ENCODE results near the gene RRP15. TPM values are rescaled to one million over a fixed set of nuclear protein-coding genes. Genes with fewer than 3 reads are reported as not detected.

The RRP15 gene
- total and polyA plus RNA-seq, 2 experiments from 2014 or later = 5.4 to 25.5 TPM

DNA sequence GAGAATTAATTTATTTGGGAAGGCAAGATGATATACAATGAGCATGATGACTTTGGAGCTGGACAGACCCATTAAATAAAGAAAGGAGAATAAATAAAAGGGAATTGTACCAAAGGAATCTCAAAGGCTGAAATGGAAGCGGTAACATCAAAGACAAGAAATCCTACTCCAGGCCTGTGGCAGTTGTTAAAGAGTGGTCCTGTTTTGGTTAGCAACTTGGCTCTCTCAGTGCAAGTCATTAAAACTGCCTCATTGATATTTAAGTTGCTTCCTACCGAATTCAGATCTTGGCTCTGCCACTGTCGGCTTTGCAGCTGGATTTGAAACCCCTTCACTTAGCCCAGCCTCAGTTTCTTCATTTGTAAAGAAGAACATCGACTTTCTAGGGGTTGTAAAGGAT lies 70.2 kb downstream of the RRP15 start:
- H4K20me1 ChIP-seq (ENCODE audit: insufficient read depth) = no peaks in the 10 kb centered on the region
- no peaks in the 10 kb centered on the region for H3K9me2 ChIP-seq (ENCODE audit: insufficient read depth)
- no peaks in the 10 kb centered on the region for H3K79me2 ChIP-seq (ENCODE audit: insufficient read depth)
- no peak for DNase-seq
- H3K4me2 ChIP-seq (ENCODE audit: unreplicated experiment) = no peak overlapping the region
- in situ Hi-C loops (cut with MboI) = no loop called here
- H2AFZ ChIP-seq = no peak overlapping the region
- 63 to 70% methylated on average over 4 of the region's 4 CpGs for WGBS, 2 experiments (ENCODE audit: low coverage in 1 of 2, low lambda C conversion rate in 2 of 2, missing lambda C conversion rate in 2 of 2)
- H3K9me3 ChIP-seq (ENCODE audit: low read depth) = no peaks in the 10 kb centered on the region
- no peak overlapping the region for H3K9ac ChIP-seq
- no peaks in the 10 kb centered on the region for H3K27me3 ChIP-seq (replicated peaks; ENCODE audit: insufficient read depth)
- peaks cover 13% of the 10 kb centered on the region for H3F3A ChIP-seq (ENCODE audit: insufficient read depth)
- H3K4me3 ChIP-seq = no peak overlapping the region
- H3K27ac ChIP-seq = no peak overlapping the region
- H3K36me3 ChIP-seq (ENCODE audit: low read depth) = no peaks in the 10 kb centered on the region
- no peak for TF ChIP-seq EZH2 (IDR thresholded peaks at IDR 0.05; ENCODE audit: insufficient read depth, poor library complexity, severe bottlenecking)
- no peak for TF ChIP-seq EZH2phosphoT487 (IDR thresholded peaks at IDR 0.05; ENCODE audit: insufficient read depth, low read depth)
- peaks cover 14% of the 10 kb centered on the region for H3K4me1 ChIP-seq (ENCODE audit: insufficient read depth)

- Histone ChIP-seq H3F3A (ENCODE audit: insufficient read depth) (no peaks in the 10 kb centered on the region), H3K9ac (no peak overlapping the region), H3K4me3 (no peak overlapping the region), H3K4me2 (ENCODE audit: unreplicated experiment) (no peak overlapping the region), H3K27me3 (replicated peaks; ENCODE audit: insufficient read depth) (no peaks in the 10 kb centered on the region), H3K4me1 (ENCODE audit: insufficient read depth) (no peaks in the 10 kb centered on the region), H3K79me2 (ENCODE audit: insufficient read depth) (no peaks in the 10 kb centered on the region), H3K27ac (no peak overlapping the region), H3K9me3 (ENCODE audit: low read depth) (no peaks in the 10 kb centered on the region), H3K9me2 (ENCODE audit: insufficient read depth) (no peaks in the 10 kb centered on the region), H4K20me1 (ENCODE audit: insufficient read depth) (no peaks in the 10 kb centered on the region), H3K36me3 (ENCODE audit: low read depth) (no peaks in the 10 kb centered on the region), H2AFZ (no peak overlapping the region)
- WGBS, 2 experiments (ENCODE audit: low coverage in 1 of 2, low lambda C conversion rate in 2 of 2, missing lambda C conversion rate in 2 of 2) = 93 to 94% methylated on average over 10 of the region's 10 CpGs
- no peak for DNase-seq
- in situ Hi-C loops (cut with MboI) = no loop called here
- TF ChIP-seq EZH2 (IDR thresholded peaks at IDR 0.05; ENCODE audit: insufficient read depth, poor library complexity, severe bottlenecking) = no peak
- TF ChIP-seq EZH2phosphoT487 (IDR thresholded peaks at IDR 0.05; ENCODE audit: insufficient read depth, low read depth) = no peak
These were observed 72.3 kb downstream of the RRP15 start for GRCh38 chr1:218357211-218357892.

DNA sequence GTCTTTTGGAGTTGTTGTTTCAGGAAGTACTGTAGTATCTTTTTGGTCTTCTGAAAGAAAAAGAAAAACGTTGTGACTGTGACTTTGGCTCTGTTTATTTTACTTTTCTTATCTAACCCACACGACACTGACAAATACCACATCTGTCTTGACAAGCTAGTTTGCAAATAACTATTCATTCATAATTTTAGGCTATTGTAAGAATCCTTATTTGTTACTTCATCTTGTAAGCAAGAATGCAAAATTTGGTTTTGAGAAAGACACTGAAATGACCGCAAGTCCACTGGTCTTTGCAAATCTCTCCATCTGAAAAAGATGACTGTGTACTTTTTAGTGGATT lies 72.8 kb downstream of the RRP15 start:
- Histone ChIP-seq H3K79me2 (ENCODE audit: insufficient read depth) (no peaks in the 10 kb centered on the region), H3K4me1 (ENCODE audit: insufficient read depth) (no peaks in the 10 kb centered on the region), H3F3A (ENCODE audit: insufficient read depth) (no peaks in the 10 kb centered on the region), H4K20me1 (ENCODE audit: insufficient read depth) (no peaks in the 10 kb centered on the region), H2AFZ (no peak overlapping the region), H3K9me3 (ENCODE audit: low read depth) (no peaks in the 10 kb centered on the region), H3K4me2 (ENCODE audit: unreplicated experiment) (no peak overlapping the region), H3K27me3 (replicated peaks; ENCODE audit: insufficient read depth) (no peaks in the 10 kb centered on the region), H3K27ac (no peak overlapping the region), H3K4me3 (no peak overlapping the region), H3K9me2 (ENCODE audit: insufficient read depth) (no peaks in the 10 kb centered on the region), H3K36me3 (ENCODE audit: low read depth) (no peaks in the 10 kb centered on the region), H3K9ac (no peak overlapping the region)
- TF ChIP-seq EZH2 (IDR thresholded peaks at IDR 0.05; ENCODE audit: insufficient read depth, poor library complexity, severe bottlenecking) = no peak
- TF ChIP-seq EZH2phosphoT487 (IDR thresholded peaks at IDR 0.05; ENCODE audit: insufficient read depth, low read depth) = no peak
- in situ Hi-C loops (cut with MboI) = no loop called here
- DNase-seq = no peak
- 83 to 88% methylated on average over 3 of the region's 3 CpGs for WGBS, 2 experiments (ENCODE audit: low coverage in 1 of 2, low lambda C conversion rate in 2 of 2, missing lambda C conversion rate in 2 of 2)

DNA sequence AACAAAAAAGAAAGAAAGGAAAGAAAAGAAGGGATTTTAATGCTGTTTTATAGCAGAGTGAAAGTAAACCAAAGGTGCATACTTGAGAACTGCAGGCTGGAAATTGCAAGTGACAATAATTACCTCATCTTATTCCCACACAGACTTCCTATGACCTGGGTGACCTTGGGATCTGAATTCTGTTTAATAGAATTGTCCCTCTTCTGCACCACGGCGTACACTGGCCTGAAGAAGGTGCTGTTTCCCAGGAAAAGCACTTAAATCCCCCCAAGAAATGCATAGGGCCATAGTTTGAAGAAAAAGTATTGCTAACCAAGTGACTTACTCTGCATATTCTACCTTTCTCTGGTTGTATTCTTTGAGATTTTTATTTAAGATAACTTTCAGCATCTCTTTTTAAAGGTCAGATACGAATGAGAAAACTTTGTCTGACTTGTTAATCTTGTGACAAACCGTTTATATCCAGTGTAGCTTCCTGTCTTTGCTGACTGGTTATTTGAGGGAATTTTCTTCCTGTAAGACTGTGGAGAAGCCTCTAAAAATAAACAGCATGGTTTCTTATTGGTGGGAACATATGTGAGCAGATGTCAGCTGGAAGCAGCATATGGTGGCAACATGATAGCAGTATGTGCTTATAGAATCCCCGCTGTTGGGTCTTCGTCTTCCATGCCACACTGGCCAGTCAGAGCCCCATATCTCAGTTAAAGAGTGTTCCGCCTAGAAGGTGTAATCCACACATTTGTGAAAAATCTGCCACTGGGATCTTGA lies 76.4 kb downstream of the RRP15 start:
- peak; percentile 69 for DNase-seq
- no peak overlapping the region for H2AFZ ChIP-seq
- H3K27me3 ChIP-seq (replicated peaks; ENCODE audit: insufficient read depth) = no peaks in the 10 kb centered on the region
- H3K4me1 ChIP-seq (ENCODE audit: insufficient read depth) = peaks cover 12% of the 10 kb centered on the region
- H3K9ac ChIP-seq = no peak overlapping the region
- no peaks in the 10 kb centered on the region for H3K9me2 ChIP-seq (ENCODE audit: insufficient read depth)
- no peak overlapping the region for H3K27ac ChIP-seq
- H3K79me2 ChIP-seq (ENCODE audit: insufficient read depth) = no peaks in the 10 kb centered on the region
- no peaks in the 10 kb centered on the region for H3K36me3 ChIP-seq (ENCODE audit: low read depth)
- H4K20me1 ChIP-seq (ENCODE audit: insufficient read depth) = no peaks in the 10 kb centered on the region
- TF ChIP-seq EZH2phosphoT487 (IDR thresholded peaks at IDR 0.05; ENCODE audit: insufficient read depth, low read depth) (no peak), EZH2 (IDR thresholded peaks at IDR 0.05; ENCODE audit: insufficient read depth, poor library complexity, severe bottlenecking) (no peak)
- H3F3A ChIP-seq (ENCODE audit: insufficient read depth) = no peaks in the 10 kb centered on the region
- H3K4me2 ChIP-seq (ENCODE audit: unreplicated experiment) = no peak overlapping the region
- H3K9me3 ChIP-seq (ENCODE audit: low read depth) = no peaks in the 10 kb centered on the region
- WGBS, 2 experiments (ENCODE audit: low coverage in 1 of 2, low lambda C conversion rate in 2 of 2, missing lambda C conversion rate in 2 of 2) = 77 to 84% methylated on average over 7 of the region's 7 CpGs
- in situ Hi-C loops (cut with MboI) = loop anchor here (10.0 kb wide), 1 partner anchor 163 kb away; no protein-coding TSS in a partner anchor
- no peak overlapping the region for H3K4me3 ChIP-seq

Data from GM23248 (cell line).